Epithelial cell of prostate (primary cell): ENCODE data around the gene ACOT7.

Experiments used
- DNase-seq: peaks from one replicate; pipeline ENCODE4 v3.0.0-alpha.2; 2011; ENCODE audit warnings: low read depth, low spot score
- H3K27ac ChIP-seq: fragments of 450-650 bp; 2 replicates; pipeline ENCODE4 v1.5.1; 2017; ENCODE audit warnings: mild to moderate bottlenecking

The ACOT7 gene

DNA sequence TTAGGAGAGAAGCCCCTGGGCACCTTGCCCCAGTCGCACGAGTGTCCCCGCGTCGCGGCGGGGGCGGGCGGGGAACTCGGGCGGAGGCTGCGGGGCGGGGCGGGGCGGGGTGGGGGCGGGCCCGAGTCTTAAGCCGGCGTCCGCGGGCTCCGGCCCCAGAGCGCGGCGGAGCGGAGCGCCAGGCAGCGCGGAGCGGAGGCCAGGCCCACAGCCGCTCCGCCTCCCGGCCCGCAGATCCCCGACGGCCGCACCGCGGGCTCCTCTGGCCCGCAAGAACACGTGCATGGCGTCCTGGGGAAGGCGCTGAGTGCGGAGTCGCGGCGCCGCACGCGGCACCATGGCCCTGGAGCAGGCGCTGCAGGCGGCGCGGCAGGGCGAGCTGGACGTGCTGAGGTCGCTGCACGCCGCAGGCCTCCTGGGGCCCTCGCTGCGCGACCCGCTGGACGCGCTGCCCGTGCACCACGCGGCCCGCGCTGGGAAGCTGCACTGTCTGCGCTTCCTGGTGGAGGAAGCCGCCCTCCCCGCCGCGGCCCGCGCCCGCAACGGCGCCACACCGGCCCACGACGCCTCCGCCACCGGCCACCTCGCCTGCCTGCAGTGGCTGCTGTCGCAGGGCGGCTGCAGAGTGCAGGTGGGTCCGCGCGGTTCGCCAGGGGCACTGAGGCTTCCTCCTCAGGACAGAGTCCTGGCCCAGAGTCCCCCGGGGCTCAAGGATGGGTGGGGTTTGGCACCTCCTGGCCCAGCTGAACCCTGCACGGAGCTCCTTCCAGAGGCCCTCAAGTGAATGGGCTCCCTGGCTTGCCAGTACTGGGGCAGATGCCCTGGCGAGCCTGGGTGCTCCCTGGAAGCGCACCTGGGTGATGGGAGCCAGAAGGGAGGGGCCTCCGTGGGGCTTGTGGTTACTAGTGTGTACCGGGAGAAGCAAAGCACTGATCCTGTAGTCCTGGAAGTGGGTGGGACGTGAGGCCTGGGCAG lies 31.3 kb upstream of the ACOT7 start, which contains the start of gene ESPN:
TSS of gene ESPN (plus strand) at position 158 of the 975 bp plus-strand sequence. CDS start at position 338, 180 bp downstream.
- peak within 1 kb of the TSS; percentile 61 for H3K27ac ChIP-seq

GRCh38 chr1:6424000-6424565 lies 30.5 kb upstream of the ACOT7 start:
- no peak for DNase-seq
- H3K27ac ChIP-seq, result peak overlapping the region; percentile 61

More for the DNA sequence above, 31.3 kb upstream of the ACOT7 start, which contains the start of gene ESPN:
- DNase-seq, result no peak

- H3K27ac ChIP-seq, result peak overlapping the region; percentile 61
- DNase-seq, result no peak
Measured at GRCh38 chr1:6423321-6423999, 29.9 kb upstream of the ACOT7 start.

- DNase-seq, result no peak
- H3K27ac ChIP-seq, result peak overlapping the region; percentile 61
Measured at GRCh38 chr1:6421266-6421665, 27.7 kb upstream of the ACOT7 start.

- H3K27ac ChIP-seq, result peak overlapping the region; percentile 99
- DNase-seq, result no peak
Measured at GRCh38 chr1:6420454-6421042, 27.0 kb upstream of the ACOT7 start.

- no peak for DNase-seq
- peak within 1 kb of the TSS; percentile 99 for H3K27ac ChIP-seq
Measured at GRCh38 chr1:6419804-6420453, 26.4 kb upstream of the ACOT7 start, which contains the start of gene HES2. Gene HES2, minus strand, starts transcription at chr1:6419919. Its CDS starts 99 bp downstream, at chr1:6419820.

DNA sequence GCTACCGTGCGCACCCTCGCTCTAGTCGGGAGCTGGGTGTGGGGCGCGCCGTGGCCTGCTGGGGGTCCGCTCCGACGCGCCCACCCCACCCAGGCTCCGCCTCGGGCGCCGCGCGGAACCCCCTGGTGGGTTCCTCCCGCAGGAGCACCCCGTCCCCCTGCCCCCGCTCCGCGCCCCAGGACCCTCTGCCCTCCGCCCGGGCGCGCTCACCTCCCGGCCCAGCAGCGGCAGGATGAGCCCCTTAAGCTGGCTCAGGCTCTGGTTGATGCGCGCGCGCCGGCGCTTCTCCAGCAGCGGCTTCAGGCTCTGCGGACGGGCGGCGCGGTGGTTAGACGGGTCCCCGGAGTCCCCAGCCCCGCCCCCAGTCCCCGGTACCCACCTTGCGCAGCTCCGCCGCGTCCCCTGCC lies 25.8 kb upstream of the ACOT7 start:
- DNase-seq, result no peak

DNA sequence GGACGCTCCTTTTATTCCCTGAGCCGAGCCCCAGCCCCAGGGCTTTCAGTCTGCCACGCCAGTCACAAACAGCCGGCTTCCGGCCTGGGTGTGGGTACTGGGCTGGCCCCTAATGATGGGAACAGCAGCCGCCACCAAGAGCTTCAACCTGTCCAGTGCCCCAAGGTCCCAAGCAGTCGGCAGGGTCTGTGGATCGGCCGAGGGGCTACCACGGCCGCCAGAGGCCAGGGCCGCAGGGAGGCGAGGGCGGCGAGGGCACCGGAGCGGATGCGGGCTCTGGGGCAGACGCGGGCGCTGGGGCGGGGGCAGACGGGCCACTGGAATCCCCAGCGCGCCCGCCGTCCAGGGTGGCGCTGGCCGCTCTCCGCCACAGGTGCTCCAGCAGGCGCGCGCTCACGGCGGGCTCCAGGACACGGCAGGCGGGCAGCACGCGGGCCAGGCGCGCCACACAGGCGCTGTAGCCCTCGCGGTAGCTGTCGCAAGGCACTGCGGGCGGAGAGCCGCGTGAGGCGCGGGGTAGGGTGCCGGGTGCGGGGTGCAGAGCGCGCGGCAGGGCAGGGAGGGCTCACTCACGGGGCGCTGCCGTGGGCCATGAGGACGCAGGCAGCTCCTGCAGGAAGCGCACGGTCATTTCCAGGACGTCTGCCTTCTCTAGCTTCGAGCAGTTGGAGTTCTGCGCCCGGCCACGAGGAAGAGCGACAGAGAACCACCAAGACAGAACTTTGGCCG lies 25.3 kb upstream of the ACOT7 start:
- no peak for DNase-seq
- peak overlapping the region; percentile 99 for H3K27ac ChIP-seq

More for the DNA sequence above, 25.8 kb upstream of the ACOT7 start:
- H3K27ac ChIP-seq, result peak overlapping the region; percentile 99

DNA sequence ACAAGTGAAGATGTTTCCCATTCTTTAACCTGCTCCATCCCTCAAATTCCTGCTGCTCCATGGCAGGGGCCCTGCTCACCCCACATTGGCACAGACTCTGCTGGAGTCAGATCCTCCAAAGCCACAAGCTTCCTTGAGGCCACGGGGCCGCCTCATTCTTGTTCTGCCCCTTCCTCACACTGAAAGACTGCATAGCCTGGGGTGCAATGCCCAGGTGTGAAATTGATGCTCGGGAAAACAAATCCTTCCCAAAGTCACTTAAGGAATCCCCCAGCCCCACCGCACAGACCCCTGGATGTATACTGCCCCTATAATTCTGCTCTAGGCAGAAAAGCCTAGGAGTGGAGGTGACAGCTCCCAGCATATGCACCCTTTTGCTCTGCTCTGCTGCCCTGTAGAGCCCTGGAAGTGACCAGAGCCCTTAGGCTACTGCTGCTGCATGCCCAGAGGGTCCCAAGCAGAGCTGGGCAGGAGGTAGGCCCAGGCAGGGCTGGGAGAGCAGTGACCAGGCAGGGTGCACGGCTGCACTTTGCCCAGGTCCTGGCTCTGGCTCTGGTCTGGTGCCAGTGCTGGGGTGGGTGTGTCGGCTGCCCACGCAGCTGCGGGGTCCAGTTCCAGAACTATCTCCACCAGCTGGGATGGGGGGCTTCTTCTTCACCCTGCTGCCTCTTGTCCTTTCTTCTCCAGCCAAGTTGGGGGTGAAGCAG lies 24.5 kb upstream of the ACOT7 start:
- DNase-seq, result no peak
- peak overlapping the region; percentile 99 for H3K27ac ChIP-seq

DNA sequence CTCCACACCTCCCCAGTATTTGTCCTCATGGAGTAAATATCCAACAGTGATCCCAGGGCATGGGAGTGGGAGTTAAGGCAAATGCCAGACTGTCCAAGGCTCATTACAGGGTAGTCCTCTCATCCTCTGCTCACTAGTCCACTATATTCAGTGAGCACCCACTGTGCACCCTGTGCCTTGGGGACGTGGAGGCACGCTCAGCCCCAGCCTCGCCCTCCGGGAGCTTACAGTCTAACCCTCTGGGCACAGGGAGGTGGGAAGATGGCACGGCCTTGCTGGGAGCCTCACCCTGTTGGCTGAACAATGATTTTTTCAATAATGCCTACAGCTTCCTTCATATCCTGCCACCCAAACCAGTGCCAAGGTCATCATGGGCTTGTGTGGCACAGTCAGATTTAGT lies 23.3 kb upstream of the ACOT7 start:
- no peak for DNase-seq
- H3K27ac ChIP-seq, result peak overlapping the region; percentile 99

DNA sequence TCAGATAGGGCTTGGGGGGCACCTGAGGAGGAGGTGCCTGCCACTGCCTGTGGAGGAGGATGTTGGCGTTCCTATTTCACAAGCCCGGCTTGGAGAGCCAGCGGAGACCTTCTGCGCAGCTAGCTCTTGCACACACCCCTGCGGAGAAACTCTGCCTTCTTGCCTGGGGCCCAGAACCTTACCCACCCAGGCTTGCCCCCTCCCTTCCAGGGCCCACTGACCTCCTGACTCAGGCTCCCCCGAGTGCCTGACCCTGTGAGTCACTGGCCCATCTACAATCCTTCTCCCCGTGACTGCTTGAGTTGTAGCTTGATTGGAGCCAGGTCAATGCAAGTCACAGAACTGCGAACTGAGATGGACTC lies 22.7 kb upstream of the ACOT7 start:
- H3K27ac ChIP-seq, result peak overlapping the region; percentile 99
- DNase-seq, result peak; percentile 31

- peak; percentile 93 for DNase-seq
- peak overlapping the region; percentile 99 for H3K27ac ChIP-seq
Measured at GRCh38 chr1:6414881-6415626, 21.5 kb upstream of the ACOT7 start.

- H3K27ac ChIP-seq, result peak overlapping the region; percentile 99
- peak; percentile 98 for DNase-seq
Measured at GRCh38 chr1:6414443-6414844, 20.9 kb upstream of the ACOT7 start.

DNA sequence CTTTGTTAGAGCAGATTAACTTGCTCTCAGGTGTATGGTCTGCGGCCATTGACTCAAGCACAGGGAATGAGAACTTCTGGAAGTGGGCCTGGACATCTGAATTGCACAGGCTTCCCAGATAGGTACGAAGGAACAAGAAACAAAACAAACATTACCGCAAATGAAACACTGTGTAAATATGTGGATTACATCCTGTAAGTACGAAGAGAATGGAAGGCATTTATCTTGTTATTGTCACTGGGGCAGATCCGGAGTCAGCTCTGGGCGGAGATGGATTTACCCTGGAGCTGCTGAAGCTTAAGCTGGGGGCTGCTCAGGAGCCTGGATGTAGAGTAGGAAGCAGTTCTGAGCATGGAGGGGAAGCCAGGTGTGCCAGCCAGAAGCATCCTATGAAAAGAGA lies 19.3 kb upstream of the ACOT7 start:
- peak; percentile 94 for DNase-seq
- peak overlapping the region; percentile 99 for H3K27ac ChIP-seq

DNA sequence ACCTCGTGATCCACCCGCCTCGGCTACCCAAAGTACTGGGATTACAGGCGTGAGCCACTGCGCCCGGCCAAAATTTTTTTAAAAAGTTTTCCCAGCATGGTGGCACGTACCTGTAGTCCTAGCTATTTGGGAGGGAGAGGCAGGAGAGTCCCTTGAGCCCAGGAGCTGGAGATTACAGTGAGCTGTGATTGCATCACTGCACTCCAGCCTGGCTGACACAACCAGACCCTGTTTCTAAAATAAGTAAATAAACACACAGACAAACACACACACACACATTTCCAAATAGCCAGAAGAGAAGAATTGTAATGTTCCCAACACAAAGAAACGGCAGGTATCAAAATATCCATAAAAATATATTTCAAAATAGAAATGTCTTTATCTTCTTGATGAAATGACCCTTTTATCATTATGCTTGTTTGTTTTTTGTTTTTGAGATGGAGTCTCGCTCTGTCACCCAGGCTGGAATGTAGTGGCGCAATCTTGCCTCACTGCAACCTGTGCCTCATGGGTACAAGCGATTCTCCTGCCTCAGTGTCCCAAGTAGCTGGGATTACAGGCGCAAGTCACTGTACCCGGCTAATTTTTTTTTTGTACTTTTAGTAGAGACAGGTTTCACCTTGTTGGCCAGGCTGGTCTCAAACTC lies 16.8 kb upstream of the ACOT7 start:
- H3K27ac ChIP-seq, result peak overlapping the region; percentile 5
- DNase-seq, result no peak

GRCh38 chr1:6409733-6410132 lies 16.2 kb upstream of the ACOT7 start:
- DNase-seq, result no peak
- H3K27ac ChIP-seq, result no peak overlapping the region

- DNase-seq, result no peak
- H3K27ac ChIP-seq, result no peak overlapping the region
Measured at GRCh38 chr1:6409053-6409452, 15.5 kb upstream of the ACOT7 start.
